HAP-1 (cell line): ENCODE measurements around the gene EBF3.

Experiments used
- DNase-seq, 2 experiments: peaks; one replicate each; pipeline ENCODE4 v3.0.0-alpha.2; 2016 to 2020; ENCODE audit warnings: low spot score in 2 of 2
- H3K27me3 ChIP-seq: fragments of 250-450 bp; sonication (Bioruptor Pico); 2 replicates; pipeline ENCODE4 v1.5.1; 2020; ENCODE audit warnings: low read depth, mild to moderate bottlenecking, moderate library complexity
- H3K36me3 ChIP-seq: fragments of 250-450 bp; sonication (Bioruptor Pico); replicated peaks from 2 replicates; pipeline ENCODE4 v1.5.1; 2020; ENCODE audit warnings: mild to moderate bottlenecking
- H3K4me1 ChIP-seq: fragments of 250-450 bp; sonication (Bioruptor Pico); 2 replicates; pipeline ENCODE4 v1.5.1; 2020; ENCODE audit warnings: mild to moderate bottlenecking
- H3K4me3 ChIP-seq: fragments of 250-450 bp; sonication (Bioruptor Pico); 2 replicates; pipeline ENCODE4 v1.5.1; 2020; ENCODE audit warnings: mild to moderate bottlenecking, moderate library complexity
- H3K9me3 ChIP-seq: fragments of 250-450 bp; sonication (Bioruptor Pico); 2 replicates; pipeline ENCODE4 v1.5.1; 2020; ENCODE audit warnings: mild to moderate bottlenecking, moderate library complexity
- in situ Hi-C: fragments of 300-500 bp; cut with MboI; formaldehyde crosslinking; loops from 3 replicates; pipeline ENCODE4 v1.14.3; 2020; ENCODE audit warnings: low sequenced_read_pairs, inconsistent platforms, mixed read lengths

EBF3 gene

DNA sequence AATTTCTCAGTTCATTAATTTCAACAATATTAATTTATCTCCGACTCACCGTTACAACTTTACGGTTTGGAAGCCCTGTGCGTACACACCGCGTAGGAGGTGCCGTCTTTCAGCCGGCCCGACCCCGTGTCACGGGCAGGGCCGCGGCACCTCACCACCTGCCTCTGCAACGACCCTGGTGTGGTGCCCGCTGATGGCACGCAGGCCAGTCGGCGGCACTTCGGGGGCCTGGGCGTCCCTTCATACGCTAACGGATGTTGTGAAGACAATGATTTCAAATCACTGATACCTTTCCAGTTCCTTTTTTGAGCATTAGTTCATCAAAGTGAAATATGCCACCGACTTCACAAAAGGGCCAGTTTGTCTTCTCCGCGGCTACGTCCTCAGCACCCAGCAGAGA is 125.3 kb downstream of the EBF3 start:
- DNase-seq: no peak
- Histone ChIP-seq H3K9me3 (no peaks in the 10 kb centered on the region), H3K36me3 (peaks cover 18% of the 10 kb centered on the region), H3K27me3 (no peaks in the 10 kb centered on the region), H3K4me3 (no peak overlapping the region), H3K4me1 (peaks cover 9% of the 10 kb centered on the region)
- in situ Hi-C loops: no loop called here

DNA sequence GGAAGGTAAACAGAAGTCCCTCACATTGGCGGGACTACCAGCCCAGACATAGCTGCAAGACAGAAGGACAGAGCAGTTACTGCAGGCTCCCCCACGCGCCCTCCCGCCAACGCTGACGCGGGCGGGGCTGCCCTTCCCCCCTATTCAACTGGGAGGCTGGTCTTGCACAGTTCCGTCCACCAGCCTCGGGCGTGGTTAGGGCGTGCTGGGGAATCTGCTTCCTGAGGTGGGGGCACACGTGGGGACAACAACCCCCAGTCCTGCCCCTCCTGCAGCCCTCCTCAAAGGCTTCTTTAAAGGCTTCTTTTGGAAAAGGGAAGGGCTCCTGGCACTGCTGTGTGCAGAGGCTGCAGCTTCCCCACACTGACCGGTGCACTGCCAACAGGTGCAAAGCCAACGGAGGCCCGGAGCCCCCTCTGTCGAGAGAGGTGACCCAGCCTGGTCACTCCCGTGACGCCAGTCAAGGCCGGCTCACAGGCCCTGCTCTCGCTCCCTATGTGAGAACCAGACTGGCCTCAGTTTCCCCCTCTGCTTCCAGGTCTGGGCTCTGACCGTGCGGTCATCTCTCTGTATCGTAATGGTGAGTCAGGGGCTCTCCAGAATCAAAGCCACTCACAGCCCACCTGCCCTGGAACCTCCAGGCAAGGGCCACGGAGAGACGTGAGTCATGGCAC is 126.0 kb downstream of the EBF3 start:
- no peaks in the 10 kb centered on the region for H3K9me3 ChIP-seq
- H3K4me3 ChIP-seq: no peak overlapping the region
- peaks cover 18% of the 10 kb centered on the region for H3K36me3 ChIP-seq
- peaks cover 5% of the 10 kb centered on the region for H3K4me1 ChIP-seq
- DNase-seq: no peak
- in situ Hi-C loops: no loop called here
- H3K27me3 ChIP-seq: no peaks in the 10 kb centered on the region

GRCh38 chr10:129836253-129836652 is 127.8 kb downstream of the EBF3 start:
- H3K9me3 ChIP-seq: no peaks in the 10 kb centered on the region
- H3K4me1 ChIP-seq: peaks cover 5% of the 10 kb centered on the region
- no peak overlapping the region for H3K4me3 ChIP-seq
- in situ Hi-C loops: no loop called here
- no peak for DNase-seq
- peaks cover 14% of the 10 kb centered on the region for H3K36me3 ChIP-seq
- no peaks in the 10 kb centered on the region for H3K27me3 ChIP-seq

DNA sequence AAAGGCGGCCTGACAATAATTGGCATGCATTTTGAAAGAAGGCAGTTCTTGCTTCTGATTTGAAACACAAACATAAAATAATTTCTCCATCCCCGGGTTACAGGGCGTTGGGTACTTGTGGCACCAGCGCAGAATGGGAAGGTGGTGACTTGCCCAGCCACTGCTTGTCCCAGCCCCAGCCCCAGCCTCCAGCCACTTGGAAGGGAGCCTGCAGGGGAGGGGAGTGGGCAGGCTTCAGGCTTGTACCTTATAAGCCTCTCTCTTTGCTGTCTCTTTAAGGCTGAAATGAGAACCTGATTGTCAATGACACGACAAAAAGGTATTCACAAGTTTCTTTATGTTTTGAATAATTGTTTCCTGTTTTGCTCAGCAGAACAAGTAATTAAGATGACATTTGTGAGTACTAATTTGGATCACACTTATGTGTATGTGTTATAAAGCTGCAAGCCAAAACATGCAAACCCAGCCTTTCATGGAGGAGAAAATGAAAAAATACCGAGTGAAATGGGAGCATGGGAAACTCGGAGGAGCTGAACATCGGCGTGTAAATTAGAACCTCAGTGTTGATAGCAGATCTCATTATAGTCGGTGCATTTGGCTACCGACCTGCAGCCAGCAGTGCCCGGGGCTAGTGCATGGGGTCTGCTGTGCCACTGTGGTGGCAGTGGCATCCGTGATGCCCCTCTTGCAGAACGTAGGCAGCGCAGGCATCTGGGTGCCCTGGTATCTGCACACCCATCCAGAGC is 129.9 kb downstream of the EBF3 start:
- peaks cover 9% of the 10 kb centered on the region for H3K36me3 ChIP-seq
- no peaks in the 10 kb centered on the region for H3K9me3 ChIP-seq
- H3K4me3 ChIP-seq: no peak overlapping the region
- peaks cover 5% of the 10 kb centered on the region for H3K4me1 ChIP-seq
- in situ Hi-C loops: no loop called here
- peak in 1 of 2 experiments; percentile 29 for DNase-seq
- H3K27me3 ChIP-seq: no peaks in the 10 kb centered on the region

- in situ Hi-C loops: no loop called here
- Histone ChIP-seq H3K27me3 (no peaks in the 10 kb centered on the region), H3K9me3 (no peaks in the 10 kb centered on the region), H3K4me1 (peaks cover 5% of the 10 kb centered on the region), H3K36me3 (peaks cover 2% of the 10 kb centered on the region; the same call in 1 of the 2 replicates), H3K4me3 (no peak overlapping the region)
- DNase-seq: no peak
Measured at GRCh38 chr10:129833468-129833950, 130.6 kb downstream of the EBF3 start.

- H3K4me1 ChIP-seq: peaks cover 5% of the 10 kb centered on the region
- no peak overlapping the region for H3K4me3 ChIP-seq
- no peaks in the 10 kb centered on the region for H3K36me3 ChIP-seq
- H3K9me3 ChIP-seq: no peaks in the 10 kb centered on the region
- DNase-seq: no peak
- no peaks in the 10 kb centered on the region for H3K27me3 ChIP-seq
- in situ Hi-C loops: no loop called here
Measured at GRCh38 chr10:129832573-129833467, 131.3 kb downstream of the EBF3 start.

GRCh38 chr10:129831150-129831549 is 132.9 kb downstream of the EBF3 start:
- no peaks in the 10 kb centered on the region for H3K9me3 ChIP-seq
- peaks cover 5% of the 10 kb centered on the region for H3K4me1 ChIP-seq
- in situ Hi-C loops: no loop called here
- no peaks in the 10 kb centered on the region for H3K36me3 ChIP-seq
- no peak for DNase-seq
- no peaks in the 10 kb centered on the region for H3K27me3 ChIP-seq
- no peak overlapping the region for H3K4me3 ChIP-seq

DNA sequence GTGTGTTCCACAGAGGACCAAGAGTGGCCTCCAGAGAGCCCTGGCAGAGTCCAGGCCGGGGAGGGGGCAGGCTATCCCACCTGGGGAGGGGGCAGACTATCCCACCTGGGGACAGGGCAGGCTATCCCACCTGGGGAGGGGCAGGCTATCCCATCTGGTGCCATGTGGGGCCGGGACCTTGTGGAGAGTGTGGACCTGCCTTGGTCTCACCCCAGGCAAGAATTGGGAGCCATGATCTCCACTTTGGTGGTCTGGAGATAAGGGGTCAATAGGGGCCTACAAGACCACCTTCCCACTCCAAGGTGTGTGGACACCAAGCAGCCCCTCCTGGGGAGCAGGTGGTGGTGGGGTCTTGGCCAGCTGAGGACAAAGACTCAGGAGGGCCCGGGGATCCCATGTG is 138.2 kb downstream of the EBF3 start:
- Histone ChIP-seq H3K36me3 (no peaks in the 10 kb centered on the region), H3K4me3 (no peak overlapping the region), H3K4me1 (no peaks in the 10 kb centered on the region), H3K27me3 (no peaks in the 10 kb centered on the region), H3K9me3 (no peaks in the 10 kb centered on the region)
- in situ Hi-C loops: no loop called here
- no peak for DNase-seq

DNA sequence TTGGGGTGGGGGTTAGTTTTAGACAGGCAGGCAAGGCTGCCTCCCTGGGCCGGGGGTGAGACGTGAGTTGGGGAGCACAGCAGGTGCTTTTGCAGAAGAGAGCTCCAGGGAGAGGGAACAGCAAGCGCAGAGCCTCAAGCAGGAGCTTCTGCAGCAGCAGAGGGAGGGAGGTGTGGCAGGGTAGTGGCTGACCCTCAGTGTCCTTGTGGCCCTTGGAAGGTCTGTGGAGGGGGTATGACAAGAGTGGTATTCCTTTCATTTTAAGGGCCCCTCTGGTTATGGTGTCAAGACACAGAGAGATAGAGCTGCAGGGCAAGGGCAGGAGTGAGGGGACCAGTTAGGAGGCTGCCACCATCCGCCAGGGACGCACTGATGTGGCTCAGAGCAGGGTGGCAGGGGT is 138.9 kb downstream of the EBF3 start:
- Histone ChIP-seq H3K27me3 (no peaks in the 10 kb centered on the region), H3K4me3 (no peak overlapping the region), H3K9me3 (no peaks in the 10 kb centered on the region), H3K36me3 (no peaks in the 10 kb centered on the region), H3K4me1 (no peaks in the 10 kb centered on the region)
- DNase-seq: no peak
- in situ Hi-C loops: no loop called here

GRCh38 chr10:129820451-129820850 is 143.6 kb downstream of the EBF3 start:
- H3K4me3 ChIP-seq: no peak overlapping the region
- in situ Hi-C loops: no loop called here
- no peaks in the 10 kb centered on the region for H3K4me1 ChIP-seq
- no peaks in the 10 kb centered on the region for H3K27me3 ChIP-seq
- no peaks in the 10 kb centered on the region for H3K36me3 ChIP-seq
- no peaks in the 10 kb centered on the region for H3K9me3 ChIP-seq
- no peak for DNase-seq

DNA sequence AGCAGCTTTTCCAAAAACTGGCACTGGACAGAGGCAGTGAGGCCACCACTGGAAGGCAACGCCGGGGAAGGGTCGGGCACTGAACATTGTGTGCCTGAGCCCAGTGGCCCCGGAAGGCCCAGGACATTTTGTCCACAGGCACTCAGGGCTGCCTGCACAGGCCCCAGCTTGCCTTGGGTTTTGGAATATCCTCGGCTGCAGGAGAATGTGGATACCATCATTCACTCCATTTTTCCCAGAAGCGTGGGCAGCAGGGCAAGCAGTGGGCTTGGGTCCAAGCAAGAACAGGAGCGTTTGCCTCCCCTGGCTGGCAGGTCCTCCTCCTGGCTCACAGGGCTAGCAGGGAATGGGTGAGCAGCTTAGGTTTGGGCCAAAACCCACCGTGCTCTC is 147.4 kb downstream of the EBF3 start:
- in situ Hi-C loops: no loop called here
- no peaks in the 10 kb centered on the region for H3K27me3 ChIP-seq
- H3K9me3 ChIP-seq: no peaks in the 10 kb centered on the region
- H3K36me3 ChIP-seq: no peaks in the 10 kb centered on the region
- H3K4me3 ChIP-seq: no peak overlapping the region
- no peaks in the 10 kb centered on the region for H3K4me1 ChIP-seq
- no peak for DNase-seq

GRCh38 chr10:129815898-129816655 is 148.0 kb downstream of the EBF3 start:
- no peaks in the 10 kb centered on the region for H3K4me1 ChIP-seq
- no peaks in the 10 kb centered on the region for H3K36me3 ChIP-seq
- no peak for DNase-seq
- H3K4me3 ChIP-seq: no peak overlapping the region
- H3K9me3 ChIP-seq: no peaks in the 10 kb centered on the region
- in situ Hi-C loops: no loop called here
- no peaks in the 10 kb centered on the region for H3K27me3 ChIP-seq
